GM10266 (cell line): Measurements from ENCODE around the gene STX8.
"Not testable (repeated sequence)": the region's sequence is repeated elsewhere in the genome, so short reads cannot be mapped to it uniquely, and the experiment has no call there.

Experiments
- DNase-seq: peaks from one replicate; pipeline ENCODE4 v3.0.0; 2012; ENCODE audit errors: extremely low spot score
- TF ChIP-seq, protein P1 (sequence below): IDR thresholded peaks from 2 replicates; pipeline ENCODE4 v1.5.1; 2012; ENCODE audit warnings: mild to moderate bottlenecking, low read depth; ENCODE audit not compliant: control insufficient read depth, insufficient read depth; ENCODE audit errors: missing control alignments

The STX8 gene

DNA sequence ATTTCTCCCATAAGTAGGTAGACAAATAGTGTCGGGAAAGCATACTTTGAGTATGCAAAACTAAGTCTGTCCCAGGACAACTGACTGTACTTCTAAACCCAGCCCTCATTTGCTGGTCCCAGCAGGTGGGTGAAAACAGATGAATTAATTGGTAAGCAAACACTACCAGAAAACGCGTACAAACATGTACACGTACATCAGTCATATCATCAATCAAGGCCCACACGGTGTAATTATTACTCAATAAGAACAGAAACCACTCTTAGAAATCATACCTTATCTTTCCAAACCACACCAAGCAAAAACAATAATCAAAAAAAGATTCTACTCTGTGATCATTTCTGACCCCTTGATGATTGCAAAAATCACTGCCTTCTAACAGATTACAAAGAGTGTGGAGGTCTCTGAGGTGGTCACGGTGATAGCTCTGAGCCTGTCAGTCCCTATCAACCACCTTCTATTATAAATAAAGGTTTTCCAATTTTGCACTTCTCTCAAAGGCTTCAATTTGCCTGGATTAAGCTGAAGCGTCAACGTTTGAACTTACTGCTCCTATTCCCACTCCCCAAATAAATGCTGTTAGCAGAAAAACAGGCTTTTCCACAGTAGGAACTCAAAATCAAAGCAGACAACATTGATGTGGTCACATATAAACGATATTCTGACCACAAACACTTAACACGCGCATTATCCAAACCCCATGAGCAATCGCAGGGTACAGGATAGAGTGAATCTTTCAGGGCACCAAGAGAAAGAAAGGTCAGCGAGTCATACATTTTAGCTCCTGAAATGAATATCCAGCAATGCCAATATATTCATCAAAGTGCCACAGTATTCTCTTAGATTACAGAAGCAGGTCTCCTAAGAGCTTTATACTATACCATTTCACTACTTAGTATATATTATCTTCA, 211.9 kb downstream of the STX8 start:
- TF ChIP-seq, protein P1, sequence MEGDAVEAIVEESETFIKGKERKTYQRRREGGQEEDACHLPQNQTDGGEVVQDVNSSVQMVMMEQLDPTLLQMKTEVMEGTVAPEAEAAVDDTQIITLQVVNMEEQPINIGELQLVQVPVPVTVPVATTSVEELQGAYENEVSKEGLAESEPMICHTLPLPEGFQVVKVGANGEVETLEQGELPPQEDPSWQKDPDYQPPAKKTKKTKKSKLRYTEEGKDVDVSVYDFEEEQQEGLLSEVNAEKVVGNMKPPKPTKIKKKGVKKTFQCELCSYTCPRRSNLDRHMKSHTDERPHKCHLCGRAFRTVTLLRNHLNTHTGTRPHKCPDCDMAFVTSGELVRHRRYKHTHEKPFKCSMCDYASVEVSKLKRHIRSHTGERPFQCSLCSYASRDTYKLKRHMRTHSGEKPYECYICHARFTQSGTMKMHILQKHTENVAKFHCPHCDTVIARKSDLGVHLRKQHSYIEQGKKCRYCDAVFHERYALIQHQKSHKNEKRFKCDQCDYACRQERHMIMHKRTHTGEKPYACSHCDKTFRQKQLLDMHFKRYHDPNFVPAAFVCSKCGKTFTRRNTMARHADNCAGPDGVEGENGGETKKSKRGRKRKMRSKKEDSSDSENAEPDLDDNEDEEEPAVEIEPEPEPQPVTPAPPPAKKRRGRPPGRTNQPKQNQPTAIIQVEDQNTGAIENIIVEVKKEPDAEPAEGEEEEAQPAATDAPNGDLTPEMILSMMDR: no peak
- no peak for DNase-seq

- no peak for DNase-seq
- TF ChIP-seq, protein P1: no peak
Observed at GRCh38 chr17:9361188-9361955, 214.2 kb downstream of the STX8 start.

GRCh38 chr17:9360677-9361081, 214.9 kb downstream of the STX8 start:
- TF ChIP-seq, protein P1: no peak
- no peak for DNase-seq

GRCh38 chr17:9356488-9356911, 219.1 kb downstream of the STX8 start:
- no peak for DNase-seq
- TF ChIP-seq, protein P1: no peak

GRCh38 chr17:9355846-9356245, 219.8 kb downstream of the STX8 start:
- TF ChIP-seq, protein P1: no peak
- DNase-seq: no peak

GRCh38 chr17:9355231-9355630, 220.4 kb downstream of the STX8 start:
- DNase-seq: not testable (repeated sequence)

GRCh38 chr17:9350080-9350479, 225.5 kb downstream of the STX8 start:
- TF ChIP-seq, protein P1: no peak

More at GRCh38 chr17:9350080-9350479, 225.5 kb downstream of the STX8 start:
- no peak for DNase-seq
